GM18499 (cell line): ENCODE data around the gene CST8.
"Not testable (repeated sequence)": the region's sequence is repeated elsewhere in the genome, so short reads cannot be mapped to it uniquely, and the experiment has no call there.

Experiments
- ATAC-seq: cut with Tn5 transposase; IDR thresholded peaks from one replicate; pipeline ENCODE4 v1.9.1; 2021; ENCODE audit warnings: moderate number of reproducible peaks; ENCODE audit not compliant: insufficient read depth, unreplicated experiment

Gene CST8

GRCh38 chr20:23490817-23491216 is at the start of gene CST8:
Gene CST8, plus strand, starts transcription at chr20:23491117. Its CDS starts 551 bp downstream, at chr20:23491668.
- ATAC-seq, result no peak

DNA sequence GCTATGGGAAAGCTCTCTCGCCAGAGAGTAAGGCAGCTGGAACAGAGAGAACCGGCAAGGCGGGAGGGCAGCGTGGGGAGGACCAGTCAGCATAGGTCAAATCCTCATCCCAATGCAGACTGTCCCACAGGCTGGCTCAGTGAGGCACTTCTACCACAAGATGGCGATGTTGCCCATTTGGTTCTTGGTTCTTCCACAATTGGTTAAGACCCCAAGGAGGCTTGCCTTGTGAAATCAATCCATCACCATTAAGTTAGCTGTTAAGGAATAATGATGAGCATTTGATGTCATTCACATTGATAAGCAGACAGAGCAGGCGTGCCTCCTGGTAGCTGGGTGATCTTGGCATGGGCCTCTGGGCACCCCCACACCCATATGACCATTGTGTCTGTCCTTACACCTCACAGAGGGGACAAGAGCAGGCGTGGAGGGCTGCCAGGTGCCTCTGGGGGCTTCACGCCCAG is 49.0 kb upstream of the CST8 start:
- peak; percentile 43 for ATAC-seq

DNA sequence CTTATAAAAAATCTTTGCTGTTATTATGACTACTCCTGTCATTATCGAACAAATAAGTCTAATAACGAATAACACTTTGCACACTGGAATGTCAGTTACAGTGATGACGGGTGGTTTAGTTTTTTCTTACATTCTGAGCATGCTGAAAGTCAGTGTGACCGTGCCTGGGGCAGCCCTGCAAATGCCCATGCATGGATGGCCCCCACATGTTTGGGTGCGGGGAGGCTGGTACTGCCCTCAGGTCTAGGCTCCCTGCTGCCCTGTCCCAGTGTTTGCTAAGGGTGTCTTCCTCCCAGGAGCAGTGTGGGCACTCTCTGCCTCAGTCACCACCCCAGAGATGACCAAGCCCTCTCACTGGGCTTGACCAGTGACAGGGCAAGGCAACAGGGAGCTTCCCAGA is 48.5 kb upstream of the CST8 start:
- no peak for ATAC-seq

DNA sequence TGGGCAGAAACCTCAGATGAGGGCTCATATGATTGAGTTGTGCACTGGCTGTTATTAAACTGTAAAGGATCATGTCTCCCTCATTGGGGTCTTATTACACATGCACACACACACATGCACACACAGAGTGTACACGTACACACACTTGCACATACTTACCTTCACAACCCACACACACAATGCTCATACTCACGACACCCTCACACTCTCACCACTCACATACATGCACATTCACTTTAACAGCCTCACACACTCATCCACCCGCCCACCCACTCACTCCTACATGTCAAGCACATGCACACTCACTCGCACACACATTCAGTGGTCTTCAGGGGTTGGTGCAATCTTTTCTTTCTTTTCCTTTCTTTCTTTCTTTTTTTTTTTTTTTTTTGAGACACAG is 46.1 kb upstream of the CST8 start:
- no peak for ATAC-seq

DNA sequence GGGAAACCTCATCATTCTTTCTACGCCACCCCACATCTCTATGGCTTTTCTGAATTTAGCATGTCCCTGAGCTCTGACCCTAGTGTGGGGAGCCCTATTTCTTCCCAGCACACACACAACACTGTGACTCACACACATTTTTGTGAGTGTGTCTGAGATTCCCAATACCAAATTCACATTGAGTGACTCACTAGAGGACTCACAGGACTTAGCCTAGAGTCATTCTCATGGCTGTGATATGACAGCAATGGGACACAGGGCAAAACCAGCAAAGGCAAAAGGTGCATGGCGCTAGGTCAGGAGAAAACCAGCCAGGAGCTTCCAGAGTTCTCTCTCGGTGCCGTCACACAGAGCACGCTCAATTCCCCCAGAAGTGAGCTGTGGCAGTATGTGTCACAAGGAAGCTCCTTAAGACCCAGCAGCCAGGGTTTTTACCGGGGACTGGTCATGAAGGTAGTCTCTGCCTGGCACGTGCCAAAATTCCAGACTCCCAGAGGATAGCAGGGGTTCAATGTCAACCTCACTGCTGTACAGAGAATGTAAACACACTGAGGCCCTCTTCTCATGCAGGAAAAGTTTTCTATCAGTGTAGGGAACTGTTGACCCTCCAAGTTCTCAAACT is 45.2 kb upstream of the CST8 start:
- no peak for ATAC-seq

GRCh38 chr20:23446505-23446904 is 44.4 kb upstream of the CST8 start:
- no peak for ATAC-seq

- no peak for ATAC-seq
These were observed 42.8 kb upstream of the CST8 start for GRCh38 chr20:23448167-23448566.

- ATAC-seq, result no peak
These were observed 41.5 kb upstream of the CST8 start for GRCh38 chr20:23449421-23449820.

- ATAC-seq, result no peak
These were observed 40.0 kb upstream of the CST8 start for GRCh38 chr20:23450877-23451276.

GRCh38 chr20:23451956-23452487 is 38.9 kb upstream of the CST8 start:
- ATAC-seq, result no peak

DNA sequence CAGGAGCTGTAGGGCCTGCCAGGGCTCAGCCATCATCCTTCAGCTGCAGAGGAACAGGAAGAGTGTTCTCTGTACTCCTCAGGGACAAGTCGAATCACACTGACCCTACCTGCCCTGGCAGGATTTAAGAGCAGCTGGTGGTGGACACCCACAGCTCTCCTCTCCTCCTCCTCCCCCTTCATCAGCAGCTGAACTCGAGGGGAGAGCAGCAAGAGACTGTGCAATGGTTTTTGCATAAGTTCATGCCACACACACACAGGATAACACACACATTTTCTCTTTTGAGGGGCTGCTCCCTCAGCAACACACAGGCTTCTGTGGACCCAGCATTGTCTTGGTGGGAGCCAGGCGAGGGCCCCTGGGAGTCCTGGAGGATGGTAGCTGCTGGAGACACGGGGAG is 38.1 kb upstream of the CST8 start, which contains the start of gene CST11:
CST11 (minus strand) TSS at position 101 of the 400 bp plus-strand sequence; CDS start at position 36, 65 bp downstream.
- ATAC-seq, result no peak

GRCh38 chr20:23453549-23454543 is 37.1 kb upstream of the CST8 start:
- no peak for ATAC-seq

DNA sequence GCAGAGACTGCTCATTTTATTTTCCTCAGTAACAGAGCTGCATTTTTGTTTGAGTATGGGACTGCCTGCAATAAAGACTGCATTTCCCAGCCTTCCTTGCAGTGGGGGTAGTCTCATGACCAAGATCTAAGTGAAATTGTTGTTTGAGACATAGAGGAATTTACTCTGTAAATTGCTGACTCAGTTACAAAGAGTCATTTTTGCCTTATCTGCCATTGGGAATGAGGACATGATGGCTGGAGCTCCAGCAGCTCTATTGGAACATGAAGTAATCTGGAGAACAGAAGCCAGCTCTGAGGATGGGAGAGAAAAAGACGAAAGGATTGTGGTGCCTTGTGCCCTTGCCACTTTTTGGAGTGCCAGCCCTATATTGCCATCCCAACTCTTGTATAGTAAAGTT is 36.1 kb upstream of the CST8 start:
- no peak for ATAC-seq

DNA sequence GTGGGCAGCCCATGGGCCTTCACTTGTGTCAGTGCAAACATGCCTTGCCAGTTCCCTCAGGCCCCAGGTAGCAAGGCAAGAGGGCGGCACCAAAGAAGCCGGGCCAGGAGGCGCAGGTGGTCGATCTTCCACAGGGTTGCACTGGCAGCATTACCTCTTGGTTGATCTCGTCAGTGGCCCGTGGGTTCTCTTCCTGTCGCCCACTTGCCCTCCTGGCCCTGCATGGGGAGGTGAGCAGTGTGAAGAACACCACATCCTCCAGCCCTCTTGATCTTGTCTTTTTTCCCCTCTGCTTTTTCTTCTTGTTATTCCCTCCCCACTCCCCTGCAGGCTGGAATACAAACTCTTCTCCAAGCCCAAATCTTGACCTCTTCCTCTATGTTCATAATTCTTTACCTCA is 35.3 kb upstream of the CST8 start:
- no peak for ATAC-seq

GRCh38 chr20:23456409-23456808 is 34.5 kb upstream of the CST8 start:
- no peak for ATAC-seq

DNA sequence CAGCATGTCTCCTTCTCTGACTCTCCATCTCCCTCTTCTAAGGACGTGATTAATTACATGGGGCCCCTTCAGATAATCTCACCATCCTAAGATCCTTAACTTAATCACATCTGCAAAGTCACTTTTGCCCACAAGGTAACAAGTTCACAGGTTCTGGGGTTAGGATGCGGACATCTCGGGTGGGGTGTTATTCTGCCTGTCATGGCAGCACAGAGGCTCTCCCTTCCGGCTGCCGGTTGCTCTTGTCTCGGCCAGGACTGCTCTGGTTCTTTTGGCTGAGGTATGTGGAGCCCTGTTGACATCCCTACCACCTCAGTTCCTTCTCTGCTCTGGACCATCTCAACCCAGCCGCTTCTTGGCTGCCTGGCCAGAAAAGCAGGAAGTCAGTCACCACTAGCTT is 34.0 kb upstream of the CST8 start:
- ATAC-seq, result no peak

DNA sequence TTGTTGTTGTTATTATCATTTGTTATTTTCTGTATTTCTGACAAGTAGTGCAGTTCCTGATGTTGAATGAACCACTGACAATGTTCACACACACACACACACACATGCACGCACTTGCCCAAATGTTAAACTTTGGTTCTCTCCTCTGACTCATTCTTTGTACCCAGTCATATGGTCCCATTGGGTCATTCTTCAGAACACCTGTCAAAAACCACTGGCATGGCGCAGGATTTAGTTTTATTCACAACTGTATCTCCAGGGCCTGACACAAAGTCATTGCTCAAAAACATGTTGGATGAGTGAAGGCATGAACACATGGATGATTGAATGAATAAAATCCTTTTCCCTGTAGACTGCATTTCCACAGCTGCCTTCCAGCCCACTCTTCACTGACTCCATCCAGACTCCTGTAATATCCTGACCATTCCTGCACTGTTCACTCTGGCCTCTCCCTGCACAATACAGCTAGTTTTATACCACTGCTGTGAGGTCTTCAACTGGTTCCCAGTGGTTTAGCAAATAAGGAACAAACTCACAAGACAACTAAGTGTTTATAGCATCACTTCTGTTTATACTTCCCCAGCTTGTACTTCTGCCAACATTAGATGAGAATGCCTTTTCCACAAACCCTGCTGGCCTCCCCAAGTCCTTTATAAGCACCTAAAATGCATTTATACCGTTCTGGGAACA is 31.3 kb upstream of the CST8 start:
- no peak for ATAC-seq

DNA sequence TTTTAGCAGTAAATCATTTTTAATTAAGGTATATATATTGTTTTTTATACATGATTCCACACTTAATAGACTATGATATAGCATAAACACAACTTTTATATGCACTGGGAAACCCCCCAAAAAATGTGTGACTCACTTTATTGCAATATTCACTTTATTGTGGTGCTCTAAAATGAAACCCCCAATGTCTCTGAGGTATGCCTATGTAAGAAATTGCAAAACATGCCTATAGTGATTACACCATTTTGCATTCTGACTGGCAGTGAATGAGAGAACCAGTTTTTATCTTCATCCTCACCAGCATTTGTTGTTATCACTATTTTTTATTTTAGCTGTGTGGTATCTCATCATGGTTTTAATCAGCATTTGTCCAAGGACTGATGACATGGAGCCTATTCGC is 29.7 kb upstream of the CST8 start:
- ATAC-seq, result no peak

DNA sequence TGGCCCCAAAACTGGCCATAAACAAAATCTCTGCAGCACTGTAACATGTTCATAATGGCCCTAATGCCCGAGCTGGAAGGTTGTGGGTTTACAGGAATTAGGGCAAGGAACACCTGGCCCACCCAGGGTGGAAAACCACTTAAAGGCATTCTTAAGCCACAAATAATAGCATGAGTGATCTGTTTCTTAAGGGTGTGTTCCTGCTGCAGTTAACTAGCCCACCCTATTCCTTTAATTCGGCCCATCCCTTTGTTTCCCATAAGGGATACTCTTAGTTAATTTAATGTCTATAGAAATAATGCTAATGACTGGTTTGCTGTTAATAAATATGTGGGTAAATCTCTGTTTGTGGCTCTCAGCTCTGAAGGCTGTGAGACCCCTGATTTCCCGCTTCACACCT is 24.0 kb upstream of the CST8 start:
- not testable (repeated sequence) for ATAC-seq

- ATAC-seq, result not testable (repeated sequence)
These were observed 18.6 kb upstream of the CST8 start for GRCh38 chr20:23472306-23472705.
